Right ventricle myocardium superior (tissue), 1 donor: ENCODE measurements around the gene MPG. TPM values are rescaled to one million over a fixed set of nuclear protein-coding genes. Genes with fewer than 3 reads are reported as not detected.

Source experiments
- ATAC-seq: fragments of 200-7000 bp; cut with Tn5 transposase; one replicate; pipeline ENCODE4 v1.9.1; 2020; ENCODE audit warnings: mild to moderate bottlenecking; ENCODE audit not compliant: poor library complexity
- DNase-seq: peaks from one replicate; pipeline ENCODE4 v3.0.0-alpha.2; 2020
- intact Hi-C: fragments of 100-400 bp; cut with DNase I; formaldehyde crosslinking; loops from one replicate; pipeline ENCODE4 v1.11.2; 2022
- total RNA-seq: library from RNA; stranded (reverse); fragmentation: NEBNext Ultra II Directional; extraction: Animal tissue kit (Norgen Biotek cat#: 25700); gene quantifications from one replicate; pipeline ENCODE4 v1.2.1, GENCODE V29; 2021
- donor health status: DM: no; HTN: yes; CAD: no; lungs with severe emphysema.

MPG gene
- total RNA-seq, 1 donor from 2014 or later: 31.6 TPM

DNA sequence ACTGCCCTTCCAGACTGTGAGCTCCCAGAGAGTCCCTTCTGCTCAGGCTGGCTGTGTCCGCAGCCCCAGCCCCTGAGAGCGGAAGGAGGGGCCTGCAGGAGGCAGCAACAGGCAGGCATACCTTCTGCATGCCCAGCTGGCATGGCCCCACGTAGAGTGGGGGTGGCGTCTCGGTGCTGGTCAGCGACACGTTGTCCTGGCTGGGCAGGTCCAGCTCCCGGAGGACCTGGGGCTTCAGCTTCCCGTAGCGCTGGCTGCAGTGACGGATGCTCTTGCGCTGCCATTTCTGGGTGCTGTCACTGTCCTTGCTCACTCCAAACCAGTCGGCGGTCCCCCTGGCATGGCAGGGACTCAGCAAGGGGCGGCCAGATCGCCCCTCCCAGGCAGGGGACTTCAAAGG lies 14.6 kb upstream of the MPG start:
- DNase-seq (no peak), ATAC-seq (no peak)
- intact Hi-C loops: no loop called here

DNA sequence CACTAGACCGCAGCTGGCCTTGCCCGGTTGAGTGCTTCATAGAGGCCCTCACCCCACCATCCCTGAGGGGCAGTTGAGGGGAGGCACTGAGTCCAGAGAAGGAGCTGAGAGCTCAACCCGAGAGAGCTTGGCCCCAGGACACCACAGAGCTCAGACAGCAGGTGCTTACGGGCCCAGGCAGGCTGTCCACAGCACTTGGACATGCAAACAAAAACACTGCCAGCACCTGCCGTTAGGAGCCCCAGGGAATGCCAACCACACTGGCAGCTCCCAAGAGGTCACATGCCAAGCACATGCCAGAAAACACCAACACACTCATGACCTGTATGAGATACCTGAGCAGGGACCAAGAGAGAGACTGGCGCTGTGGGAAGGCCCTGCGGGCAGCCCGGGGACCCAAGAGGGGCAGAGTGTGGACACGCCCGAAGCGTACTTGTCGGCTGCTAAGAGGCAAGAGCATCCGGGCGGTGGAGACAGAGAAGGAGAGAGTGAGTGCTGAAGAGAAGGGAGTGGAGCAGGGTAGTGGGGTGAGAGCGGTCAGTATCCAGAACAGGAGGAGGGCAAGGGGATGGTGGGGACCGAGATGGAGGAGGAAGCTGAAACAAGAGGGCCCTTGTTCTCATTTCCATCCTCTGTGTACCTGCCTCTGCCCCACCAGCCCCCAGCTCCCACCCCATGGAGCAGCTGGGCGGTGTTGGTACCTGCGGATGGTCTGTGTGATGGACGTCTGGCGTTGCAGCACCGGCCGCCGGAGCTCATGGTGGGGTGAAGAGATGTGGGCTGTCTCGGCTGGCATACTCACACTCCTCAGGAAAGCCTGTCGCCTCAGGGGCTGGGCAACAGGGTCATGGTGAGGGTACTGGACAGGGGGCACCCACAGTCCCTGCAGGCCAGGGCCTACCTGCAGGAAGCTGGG lies 13.8 kb upstream of the MPG start:
- DNase-seq (no peak), ATAC-seq (no peak)
- intact Hi-C loops: no loop called here

DNA sequence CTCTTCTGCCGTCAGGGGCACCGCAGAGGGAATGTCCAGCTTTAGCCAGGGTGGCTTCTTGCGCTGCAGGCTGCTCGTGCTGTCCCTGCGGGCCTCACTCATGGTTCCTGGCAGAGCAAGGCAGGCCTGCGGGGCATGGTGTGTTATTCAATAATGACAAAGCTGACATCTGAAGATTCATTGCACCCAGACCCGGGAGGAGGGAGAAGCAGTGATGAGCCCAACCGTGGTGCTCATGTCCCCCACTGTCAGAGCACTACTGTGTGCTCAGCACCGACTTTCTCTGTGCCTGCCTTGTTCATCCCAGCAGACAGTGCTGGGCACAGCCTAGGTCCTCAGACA lies 13.1 kb upstream of the MPG start:
- DNase-seq: no peak
- intact Hi-C loops: no loop called here
- ATAC-seq: no peak

DNA sequence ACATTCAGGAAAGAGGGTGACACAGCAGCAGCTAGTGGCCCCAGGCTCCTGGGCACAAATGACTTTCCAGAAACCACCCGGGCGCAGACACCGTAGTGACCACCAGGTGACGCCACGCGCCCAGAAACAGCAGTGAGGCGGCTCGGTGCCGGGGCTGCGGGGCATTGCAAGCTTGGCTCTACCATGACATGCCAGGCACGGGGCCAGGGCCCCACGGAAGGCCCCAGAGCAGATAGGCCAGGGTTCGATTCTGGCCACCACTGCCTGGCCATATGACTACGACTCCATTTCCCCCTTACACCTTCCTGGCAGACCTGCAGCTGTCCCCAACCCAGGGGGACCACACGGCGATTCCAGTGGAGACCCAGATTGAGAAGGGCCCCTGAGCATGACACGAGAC lies 12.3 kb upstream of the MPG start:
- intact Hi-C loops: loop anchor here (1.0 kb wide), 1 partner anchor 31 kb away; no protein-coding TSS in a partner anchor
- ATAC-seq (peak; percentile 78), DNase-seq (peak; percentile 93)

DNA sequence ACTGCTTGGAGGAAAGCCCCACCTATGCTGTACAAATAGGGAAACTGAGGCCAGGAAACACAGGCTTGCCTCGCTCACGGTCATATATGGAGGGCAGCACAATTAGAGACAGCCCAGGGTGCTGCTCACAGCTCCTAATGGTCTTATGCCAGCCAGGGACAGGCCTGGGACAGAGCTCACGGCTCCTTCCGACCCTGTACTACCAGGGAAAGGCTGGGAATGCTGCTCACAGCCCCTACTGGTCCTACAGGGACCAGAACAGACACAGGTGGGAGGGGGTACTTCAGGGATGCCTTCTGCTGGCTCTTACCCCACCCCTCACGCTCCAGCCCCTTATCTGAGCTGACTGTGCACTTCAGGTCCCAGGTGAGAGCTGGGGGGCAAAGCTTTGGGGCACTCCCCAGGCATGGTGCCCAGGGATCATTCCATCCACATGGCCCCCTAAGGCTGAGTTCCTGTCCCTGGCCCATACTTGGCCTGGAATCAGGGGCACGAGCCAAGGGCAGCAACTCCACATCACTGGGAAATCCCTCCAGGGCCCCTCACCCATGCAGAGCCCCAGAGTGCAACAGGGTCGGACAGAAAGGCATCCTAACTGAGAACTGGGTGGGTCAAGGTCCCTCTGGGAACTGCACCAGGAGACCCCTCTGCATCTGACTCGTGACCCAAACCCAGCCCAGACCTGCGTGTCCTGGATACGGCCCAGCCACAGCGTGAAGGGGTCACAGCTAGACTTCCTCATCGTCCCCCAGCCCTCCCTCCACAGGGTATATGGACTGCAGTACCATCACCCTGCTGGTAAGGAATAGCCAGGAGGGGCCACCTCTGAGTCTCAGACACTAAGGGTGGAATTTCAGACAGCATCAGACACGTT lies 11.5 kb upstream of the MPG start:
- intact Hi-C loops: loop anchor here (1.0 kb wide), 1 partner anchor 30 kb away; no protein-coding TSS in a partner anchor
- no peak for DNase-seq
- ATAC-seq: no peak

DNA sequence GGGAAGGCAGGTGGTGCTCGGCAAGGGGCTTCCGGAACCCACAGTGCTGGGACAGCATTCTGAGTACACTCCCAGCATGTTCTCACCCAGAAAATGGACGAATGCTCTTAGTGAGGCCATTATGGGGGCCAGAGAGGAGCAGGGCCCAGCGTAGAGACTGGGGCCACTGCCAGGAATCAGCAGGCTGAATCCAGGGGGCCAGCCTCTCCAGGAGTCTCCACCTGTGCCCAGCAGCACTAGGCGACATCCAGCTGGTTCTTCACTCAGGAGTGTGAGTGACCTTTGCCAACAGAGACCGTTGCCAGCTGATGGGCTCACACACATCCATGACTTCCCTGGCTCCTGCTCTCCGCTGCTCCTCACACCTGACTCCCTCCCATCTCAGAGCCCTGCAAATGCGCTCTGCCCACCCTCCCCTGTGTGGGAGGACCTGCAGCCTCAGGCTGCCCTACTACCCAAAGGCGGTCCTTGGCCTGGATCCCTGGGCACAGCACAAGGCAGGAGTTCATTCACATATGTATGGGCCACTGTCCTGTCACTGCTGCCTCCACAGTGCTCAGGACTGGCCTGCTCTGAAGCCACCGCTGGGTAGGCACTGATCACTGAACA lies 10.7 kb upstream of the MPG start:
- ATAC-seq (no peak), DNase-seq (no peak)
- intact Hi-C loops: no loop called here

DNA sequence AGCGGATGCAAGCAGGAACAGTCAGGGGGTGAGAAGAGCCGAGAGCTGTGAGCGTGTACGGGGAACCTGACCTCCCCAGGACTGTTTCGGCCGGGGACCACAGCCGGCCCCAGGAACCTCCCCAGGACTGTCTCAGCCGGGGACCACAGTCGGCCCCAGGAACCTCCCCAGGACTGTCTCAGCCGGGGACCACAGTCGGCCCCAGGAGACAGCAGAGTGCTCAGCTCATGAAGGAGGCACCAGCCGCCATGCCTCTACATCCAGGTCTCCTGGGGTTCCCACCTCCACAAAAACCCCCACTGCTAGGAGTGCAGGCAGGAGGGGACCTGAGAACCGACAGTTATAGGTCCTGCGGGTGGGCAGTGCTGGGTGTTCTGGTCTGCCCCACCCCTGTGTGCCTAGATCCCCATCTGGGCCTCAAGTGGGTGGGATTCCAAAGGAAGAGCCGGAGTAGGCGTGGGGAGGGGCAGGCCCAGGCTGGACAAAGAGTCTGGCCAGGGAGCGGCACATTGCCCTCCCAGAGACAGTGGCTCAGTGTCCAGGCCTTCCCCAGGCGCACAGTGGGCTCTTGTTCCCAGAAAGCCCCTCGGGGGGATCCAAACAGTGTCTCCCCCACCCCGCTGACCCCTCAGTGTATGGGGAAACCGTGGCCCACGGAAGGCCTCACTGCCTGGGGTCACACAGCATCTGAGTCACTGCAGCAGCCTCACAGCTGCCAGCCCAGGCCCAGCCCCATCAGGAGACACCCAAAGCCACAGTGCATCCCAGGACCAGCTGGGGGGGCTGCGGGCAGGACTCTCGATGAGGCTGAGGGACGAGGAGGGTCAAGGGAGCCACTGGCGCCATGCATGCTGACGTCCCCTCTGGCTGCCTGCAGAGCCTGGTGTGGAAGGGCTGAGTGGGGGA lies 9.9 kb upstream of the MPG start:
- intact Hi-C loops: no loop called here
- ATAC-seq: no peak
- DNase-seq: peak; percentile 68

DNA sequence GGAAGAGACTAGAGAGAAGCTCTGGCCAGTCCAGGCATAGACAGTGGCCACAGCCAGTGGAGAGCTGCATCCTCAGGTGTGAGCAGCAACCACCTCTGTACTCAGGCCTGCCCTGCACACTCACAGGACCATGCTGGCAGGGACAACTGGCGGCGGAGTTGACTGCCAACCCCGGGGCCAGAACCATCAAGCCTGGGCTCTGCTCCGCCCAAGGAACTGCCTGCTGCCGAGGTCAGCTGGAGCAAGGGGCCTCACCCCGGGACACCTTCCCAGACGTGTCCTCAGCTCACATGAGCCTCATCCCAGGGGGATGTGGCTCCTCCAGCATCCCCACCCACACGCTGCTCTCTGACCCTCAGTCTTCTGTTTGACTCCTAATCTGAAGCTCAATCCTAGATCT lies 8.8 kb upstream of the MPG start:
- ATAC-seq: no peak
- DNase-seq: no peak
- intact Hi-C loops: no loop called here

DNA sequence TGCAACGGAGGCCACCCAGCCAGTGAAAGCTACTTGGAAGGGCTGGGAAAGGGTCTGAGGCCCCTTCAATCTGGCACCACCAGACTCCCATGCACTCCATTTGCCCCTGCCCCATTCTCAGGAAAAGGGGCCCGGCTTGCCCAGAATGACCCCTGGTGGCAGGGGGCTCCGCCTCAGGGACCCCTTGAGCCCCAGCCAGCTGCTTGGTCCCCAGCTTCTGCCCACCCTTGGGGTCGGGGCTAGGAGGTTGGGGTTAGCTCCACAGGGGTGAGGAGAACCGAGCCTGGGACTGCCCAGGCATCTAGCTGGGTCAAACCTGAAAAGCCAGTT lies 6.8 kb upstream of the MPG start:
- intact Hi-C loops: no loop called here
- DNase-seq: no peak
- no peak for ATAC-seq

DNA sequence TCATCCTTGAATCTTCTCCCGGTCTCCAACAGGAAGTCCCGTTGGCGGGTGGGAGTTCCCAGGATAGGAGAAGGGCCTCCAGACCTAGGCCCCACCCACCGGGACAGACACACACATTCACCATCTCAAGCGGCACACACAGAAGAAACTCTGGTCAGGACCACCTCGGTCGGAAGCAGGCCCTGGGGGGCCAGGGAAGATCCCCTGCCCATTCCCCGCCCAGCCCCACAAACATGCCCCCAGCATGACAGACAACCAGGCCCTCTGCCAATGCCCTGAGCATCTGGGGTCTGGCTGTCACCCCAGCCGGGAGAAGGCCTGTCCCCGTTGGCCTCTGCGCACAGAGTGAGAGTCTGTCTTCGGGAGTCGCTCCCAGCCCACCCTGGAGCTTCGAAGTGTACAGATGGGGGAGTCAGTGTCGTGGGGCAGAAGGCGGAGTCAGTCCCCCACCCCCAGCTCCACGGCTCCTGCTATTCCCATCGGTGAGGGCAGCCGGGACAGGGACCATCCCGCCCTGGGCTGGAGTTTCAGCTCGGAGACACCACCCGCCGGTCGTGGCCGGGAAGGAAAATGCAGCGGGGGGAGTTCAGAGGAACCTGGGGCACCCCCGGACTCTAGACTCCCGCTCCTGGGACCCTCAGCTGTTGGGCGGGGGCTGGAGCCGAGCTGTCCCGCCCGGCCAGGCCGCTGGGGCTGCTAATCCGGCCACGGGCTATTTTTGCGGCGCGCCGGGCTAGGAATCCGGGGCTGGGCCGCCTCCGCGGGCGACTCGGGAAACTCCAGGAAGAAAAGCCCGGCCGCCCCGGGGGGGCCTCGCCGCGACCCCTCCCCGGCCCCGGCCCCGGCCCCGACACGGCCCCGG lies 6.3 kb upstream of the MPG start:
- intact Hi-C loops: no loop called here
- DNase-seq: peak; percentile 80
- peak; percentile 8 for ATAC-seq

DNA sequence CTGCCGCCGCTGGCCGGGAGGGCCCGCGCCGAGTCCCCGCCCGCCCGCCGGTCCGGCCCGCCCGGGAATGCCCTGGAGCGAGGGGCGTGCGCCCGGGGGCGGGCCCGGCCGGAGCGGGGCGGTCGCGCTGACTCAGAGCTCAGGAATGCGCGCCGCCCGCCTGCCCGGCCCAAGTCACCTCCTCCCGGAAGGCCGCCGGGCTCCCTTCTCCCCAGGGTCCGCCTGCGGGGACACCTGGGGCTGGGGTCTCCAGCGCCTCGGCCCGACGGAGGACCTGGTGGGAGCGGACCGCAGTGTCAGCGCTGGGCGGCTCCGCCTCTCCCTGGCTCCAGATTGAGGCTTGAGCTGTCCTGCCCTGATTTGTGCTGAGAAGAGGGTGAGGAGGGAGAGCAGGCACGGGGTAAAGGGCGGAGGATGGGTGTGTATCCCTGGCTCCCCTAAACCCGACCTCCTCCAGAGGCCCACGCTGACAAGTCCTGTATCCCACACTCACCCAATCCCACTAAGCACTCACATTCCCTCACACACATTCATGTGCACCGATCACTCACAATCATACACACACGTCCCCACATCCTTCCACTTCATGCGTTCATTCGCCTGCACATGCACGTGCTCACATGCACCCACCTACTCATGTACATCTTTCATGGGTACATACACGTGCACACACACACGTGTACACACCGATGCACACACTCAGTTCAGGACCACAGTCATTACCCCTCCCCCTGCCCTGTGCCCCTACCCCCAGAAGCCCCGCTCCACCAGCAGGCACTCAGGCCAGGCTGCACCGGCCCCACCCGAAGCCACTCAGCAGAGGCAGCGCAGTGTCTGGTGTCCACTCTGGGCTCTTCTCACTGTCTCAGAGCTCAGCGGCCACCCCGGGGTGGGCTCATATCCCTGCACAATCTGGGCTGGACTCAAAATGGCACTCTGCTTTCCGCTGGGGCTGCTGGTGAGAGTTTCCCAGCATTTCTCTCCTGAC lies 5.2 kb upstream of the MPG start, which contains the start of gene RHBDF1:
TSS of gene RHBDF1 (minus strand) at position 71 of the 988 bp plus-strand sequence. CDS start 7,616 bp downstream, outside the sequence.
- intact Hi-C loops: no loop called here
- DNase-seq (peak; percentile 78), ATAC-seq (peak; percentile 54)

DNA sequence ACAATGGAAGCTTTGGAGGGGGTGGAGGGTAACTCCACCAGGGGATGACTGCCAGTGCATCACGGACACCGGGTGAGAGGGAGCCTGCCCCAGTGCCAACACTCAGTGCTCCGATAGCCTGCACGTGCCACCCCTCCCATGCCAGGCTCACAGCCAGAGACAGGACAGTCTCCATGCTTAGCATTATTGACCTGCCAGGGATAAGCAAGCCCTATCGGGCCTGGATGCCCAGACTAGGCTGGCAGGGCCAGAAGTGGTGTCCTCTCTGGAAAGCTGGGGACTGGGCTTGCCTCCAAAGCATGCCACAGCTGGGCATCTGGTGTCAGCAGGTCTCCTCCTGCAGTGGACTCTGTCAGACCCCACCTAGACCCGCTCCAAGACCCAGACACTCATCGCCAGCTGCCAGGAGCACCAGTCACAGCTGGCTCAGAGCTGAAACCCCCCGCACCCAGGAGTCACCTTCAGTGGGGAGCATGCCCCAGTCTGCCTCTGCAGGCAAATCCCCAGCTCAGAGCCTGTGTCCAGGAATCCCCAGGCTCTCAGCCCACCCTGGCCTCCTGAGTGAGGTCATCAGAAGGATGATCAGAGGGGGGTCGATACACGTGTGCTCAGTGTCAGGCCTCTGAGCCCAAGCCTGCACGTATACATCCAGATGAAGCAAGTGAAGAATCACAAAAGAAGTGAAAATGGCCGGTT lies 3.8 kb upstream of the MPG start:
- DNase-seq (peak; percentile 86), ATAC-seq (peak; percentile 46)
- intact Hi-C loops: no loop called here

DNA sequence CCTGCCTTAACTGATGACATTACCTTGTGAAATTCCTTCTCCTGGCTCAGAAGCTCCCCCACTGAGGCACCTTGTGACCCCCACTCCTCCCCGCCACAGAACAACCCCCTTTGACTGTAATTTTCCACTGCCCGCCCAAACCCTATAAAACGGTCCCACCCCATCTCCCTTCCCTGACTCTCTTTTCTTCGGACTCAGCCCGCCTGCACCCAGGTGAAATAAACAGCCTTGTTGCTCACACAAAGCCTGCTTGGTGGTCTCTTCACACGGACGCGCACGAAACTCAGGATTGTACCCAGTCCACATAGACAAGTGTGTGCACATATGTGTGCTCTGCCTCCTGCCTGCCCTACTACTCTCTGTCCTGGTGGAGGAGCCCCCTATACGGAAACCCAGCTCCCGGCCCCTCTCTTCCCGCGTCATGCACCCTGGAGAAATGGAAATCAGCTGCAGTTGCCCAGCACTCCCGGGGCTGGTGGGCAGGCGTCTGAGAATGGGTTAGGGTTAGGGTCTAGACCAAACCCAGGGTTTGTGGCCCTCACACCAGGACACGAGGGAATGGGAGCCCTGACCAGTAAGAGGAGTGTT lies 3.2 kb upstream of the MPG start:
- intact Hi-C loops: no loop called here
- no peak for DNase-seq

DNA sequence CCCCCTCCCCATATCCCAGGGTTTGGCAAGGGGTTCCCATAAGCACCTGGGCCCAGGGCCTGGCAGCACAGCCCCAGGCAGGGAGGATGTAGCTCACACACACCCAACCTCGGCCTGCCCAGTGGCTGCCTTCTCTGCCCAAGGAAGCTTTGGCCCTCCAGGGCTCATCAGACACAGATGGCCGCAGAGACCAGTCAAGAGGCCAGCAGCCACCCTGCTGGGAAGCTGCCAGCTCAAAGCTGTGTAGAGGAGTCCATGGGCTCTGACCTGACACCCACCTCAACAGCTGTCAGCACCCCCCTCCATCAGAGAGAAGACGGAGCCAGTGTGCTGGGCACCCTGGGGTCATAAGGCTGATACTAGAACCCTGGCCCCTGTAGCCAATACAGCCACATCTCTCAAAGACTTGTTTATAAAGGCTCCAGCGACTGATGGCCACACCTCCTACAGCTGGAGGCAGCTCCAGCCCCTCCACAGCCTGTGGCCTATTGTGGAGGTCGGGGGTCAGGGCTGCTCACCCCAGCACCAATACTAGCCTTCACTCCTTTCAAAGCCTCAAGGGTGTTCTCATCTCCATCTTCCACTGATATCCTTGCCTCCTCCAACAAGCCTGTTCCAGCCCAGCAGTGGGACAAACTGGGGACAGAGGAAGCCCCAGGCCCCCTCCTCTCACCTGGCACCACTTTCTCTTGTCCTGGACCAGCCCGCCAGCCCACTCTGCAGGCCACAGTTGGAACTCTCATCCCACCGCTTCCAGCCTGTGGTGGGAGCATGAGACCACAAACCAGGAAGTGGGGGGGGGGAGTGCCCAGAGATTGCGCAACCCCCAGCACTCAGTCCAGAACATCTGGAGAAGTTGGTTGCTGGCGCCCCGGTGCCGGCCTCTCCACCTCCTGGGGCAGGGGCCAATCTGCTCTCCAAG lies 2.2 kb upstream of the MPG start:
- DNase-seq (peak; percentile 89), ATAC-seq (peak; percentile 38)
- intact Hi-C loops: no loop called here

More for the DNA sequence above, 3.2 kb upstream of the MPG start:
- ATAC-seq: no peak
